ENCODE data around the gene TSFM.

Gene TSFM

DNA sequence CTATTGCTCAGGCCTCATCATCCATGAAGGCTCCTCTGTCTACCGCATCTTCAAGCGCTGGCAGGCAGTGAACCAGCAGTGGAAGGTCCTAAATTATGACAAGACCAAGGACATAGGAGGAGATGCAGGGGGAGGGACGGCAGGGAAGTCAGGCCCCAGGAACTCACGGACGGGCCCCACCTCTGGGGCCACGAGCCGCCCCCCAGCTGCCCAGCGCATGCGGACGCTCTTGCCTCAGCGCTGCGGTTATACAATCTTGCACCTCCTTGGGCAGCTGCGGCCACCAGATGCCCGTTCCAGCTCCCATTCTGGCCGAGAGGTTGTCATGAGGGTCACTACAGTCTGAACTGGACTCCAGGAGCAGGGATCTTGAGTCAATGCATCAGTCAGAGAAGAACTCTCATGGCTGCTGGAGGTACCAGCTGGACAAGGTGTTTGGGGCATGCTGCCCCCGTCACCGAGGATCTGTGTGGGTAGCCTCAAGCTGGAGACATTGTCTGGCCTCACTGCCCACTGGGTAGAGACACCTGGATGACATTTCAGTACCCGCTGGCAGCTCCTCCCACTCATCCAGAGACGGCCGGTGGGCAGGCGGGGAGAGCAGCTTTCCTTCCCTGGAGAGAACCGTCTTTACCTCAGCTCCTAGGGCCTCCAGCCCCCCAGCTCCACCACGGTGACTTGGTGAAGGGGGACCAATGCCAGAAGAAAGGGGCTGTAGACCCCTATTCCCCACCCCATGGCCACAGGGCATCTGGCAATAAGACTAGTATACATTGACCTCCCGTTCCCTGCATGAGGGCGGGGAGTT is 23.8 kb upstream of the TSFM start:
- TF ChIP-seq, protein P1, sequence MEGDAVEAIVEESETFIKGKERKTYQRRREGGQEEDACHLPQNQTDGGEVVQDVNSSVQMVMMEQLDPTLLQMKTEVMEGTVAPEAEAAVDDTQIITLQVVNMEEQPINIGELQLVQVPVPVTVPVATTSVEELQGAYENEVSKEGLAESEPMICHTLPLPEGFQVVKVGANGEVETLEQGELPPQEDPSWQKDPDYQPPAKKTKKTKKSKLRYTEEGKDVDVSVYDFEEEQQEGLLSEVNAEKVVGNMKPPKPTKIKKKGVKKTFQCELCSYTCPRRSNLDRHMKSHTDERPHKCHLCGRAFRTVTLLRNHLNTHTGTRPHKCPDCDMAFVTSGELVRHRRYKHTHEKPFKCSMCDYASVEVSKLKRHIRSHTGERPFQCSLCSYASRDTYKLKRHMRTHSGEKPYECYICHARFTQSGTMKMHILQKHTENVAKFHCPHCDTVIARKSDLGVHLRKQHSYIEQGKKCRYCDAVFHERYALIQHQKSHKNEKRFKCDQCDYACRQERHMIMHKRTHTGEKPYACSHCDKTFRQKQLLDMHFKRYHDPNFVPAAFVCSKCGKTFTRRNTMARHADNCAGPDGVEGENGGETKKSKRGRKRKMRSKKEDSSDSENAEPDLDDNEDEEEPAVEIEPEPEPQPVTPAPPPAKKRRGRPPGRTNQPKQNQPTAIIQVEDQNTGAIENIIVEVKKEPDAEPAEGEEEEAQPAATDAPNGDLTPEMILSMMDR (conservative IDR thresholded peaks at IDR 0.05; ENCODE audit: control insufficient read depth, insufficient read depth, low read depth, low read length), result no peak
- DNase-seq (ENCODE audit: low read depth), result no peak
- no peak overlapping the region for H3K4me3 ChIP-seq (ENCODE audit: control insufficient read depth, low read depth, low read length)

DNA sequence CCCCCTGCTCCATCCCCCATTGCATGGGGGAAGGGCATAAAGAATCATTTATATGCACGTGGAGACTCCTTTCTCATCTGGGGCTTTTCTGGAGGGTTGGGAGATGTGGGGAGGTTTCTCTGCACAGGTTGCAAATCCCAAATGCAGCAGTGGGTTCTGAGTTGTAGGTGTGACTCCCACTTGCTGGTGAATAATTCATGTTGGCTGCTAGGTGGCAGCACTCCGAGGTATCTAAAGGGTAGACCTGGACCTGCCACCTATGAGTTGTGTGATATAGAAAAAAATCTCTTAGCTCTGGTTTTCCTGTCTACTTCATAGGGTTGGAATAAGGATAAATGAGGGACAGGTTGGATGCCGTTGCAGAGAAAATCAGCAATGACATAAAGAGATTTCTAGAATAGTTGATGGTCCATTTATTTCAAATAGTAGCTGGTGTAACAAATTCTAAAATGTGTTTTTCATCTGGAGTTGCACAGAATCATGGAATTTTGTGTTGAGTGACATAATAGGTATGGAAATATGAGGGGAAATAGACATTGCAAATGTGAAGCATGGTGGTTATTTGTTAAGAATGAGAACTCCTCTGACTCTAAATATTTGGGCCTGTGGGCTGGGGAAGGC is 23.1 kb upstream of the TSFM start:
- no peak for DNase-seq (ENCODE audit: low read depth)
- TF ChIP-seq, protein P1 (conservative IDR thresholded peaks at IDR 0.05; ENCODE audit: control insufficient read depth, insufficient read depth, low read depth, low read length), result peak; percentile 44
- H3K4me3 ChIP-seq (ENCODE audit: control insufficient read depth, low read depth, low read length), result no peak overlapping the region

DNA sequence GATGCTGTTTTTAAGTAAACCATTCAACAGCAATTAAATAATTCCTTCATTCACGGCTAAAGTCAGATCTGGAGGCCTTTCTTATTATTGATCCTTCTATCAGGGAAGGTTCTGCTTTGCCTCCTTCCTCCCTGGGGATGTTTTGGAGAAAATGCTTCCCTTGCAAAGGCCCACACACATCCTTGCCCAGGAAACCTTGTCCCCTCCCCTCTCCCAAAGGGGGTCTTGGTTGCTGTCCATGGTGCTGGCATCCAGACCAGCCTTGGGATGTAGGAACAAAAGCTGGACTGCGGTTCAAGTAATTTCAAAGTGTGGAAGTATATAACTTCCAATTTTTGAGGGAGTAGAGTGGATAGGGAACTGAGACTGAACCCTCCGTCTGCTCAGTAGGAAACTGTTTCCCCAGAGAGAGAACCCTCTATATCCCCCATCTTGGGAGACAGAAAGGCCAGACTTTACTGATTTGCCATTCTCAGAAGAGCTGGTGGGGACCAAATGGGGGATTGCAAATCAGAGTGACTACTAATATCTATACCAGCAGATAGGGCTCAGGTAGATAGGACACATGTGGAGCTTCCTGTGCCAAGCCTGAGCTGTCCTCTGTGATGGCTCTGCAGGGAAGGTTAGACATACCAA is 22.1 kb upstream of the TSFM start:
- TF ChIP-seq, protein P1 (conservative IDR thresholded peaks at IDR 0.05; ENCODE audit: control insufficient read depth, insufficient read depth, low read depth, low read length), result no peak
- no peak for DNase-seq (ENCODE audit: low read depth)
- no peak overlapping the region for H3K4me3 ChIP-seq (ENCODE audit: control insufficient read depth, low read depth, low read length)

DNA sequence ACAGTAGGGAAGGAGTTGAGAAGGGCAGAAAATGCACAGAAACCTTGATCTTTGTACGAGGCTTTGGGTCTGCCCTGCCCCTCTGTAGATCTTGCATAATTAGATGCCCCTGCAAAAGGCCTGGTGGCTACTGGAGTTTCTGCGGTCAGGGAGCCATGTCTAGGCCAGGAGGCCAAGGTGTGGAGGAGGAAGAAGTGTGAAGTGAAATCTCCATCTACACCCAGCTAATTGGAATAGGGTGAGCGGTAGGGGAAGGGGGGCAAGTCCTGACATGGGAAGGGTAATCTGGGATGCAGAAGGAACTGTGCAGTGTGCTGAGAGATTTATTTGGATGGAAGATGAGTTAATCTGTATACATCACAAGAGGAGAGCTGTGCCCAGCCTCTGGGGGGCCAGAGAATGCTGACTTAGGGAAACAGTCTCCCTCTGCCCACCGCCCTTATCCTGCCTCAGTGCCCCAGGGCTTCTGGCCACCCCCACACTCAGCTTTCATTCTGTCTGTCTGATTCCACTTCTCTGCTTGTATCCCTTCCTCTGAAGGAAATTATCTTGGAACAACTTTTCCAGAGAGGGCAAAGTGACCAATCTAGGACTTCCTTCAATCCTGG is 21.1 kb upstream of the TSFM start:
- DNase-seq (ENCODE audit: low read depth), result no peak
- H3K4me3 ChIP-seq (ENCODE audit: control insufficient read depth, low read depth, low read length), result no peak overlapping the region
- TF ChIP-seq, protein P1 (conservative IDR thresholded peaks at IDR 0.05; ENCODE audit: control insufficient read depth, insufficient read depth, low read depth, low read length), result no peak

DNA sequence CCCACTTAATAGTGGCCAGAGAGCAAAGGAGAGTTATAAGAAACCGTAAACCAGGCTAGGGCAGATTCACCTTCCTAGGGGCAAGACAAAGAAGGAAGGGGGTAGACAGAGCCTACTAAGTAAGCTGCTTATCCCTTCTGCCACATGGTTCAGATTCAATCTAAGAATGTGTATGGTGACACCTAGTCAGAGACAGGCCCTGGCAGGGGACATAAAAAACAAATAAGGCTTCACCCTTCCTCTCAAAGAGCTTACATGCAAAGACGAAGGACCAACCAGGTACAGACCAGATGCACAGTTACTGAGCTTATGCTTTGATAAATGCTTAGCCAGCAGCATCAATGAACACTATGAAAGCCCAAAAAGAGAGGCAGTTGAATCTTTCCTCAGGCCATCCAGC is 20.1 kb upstream of the TSFM start:
- TF ChIP-seq, protein P1 (conservative IDR thresholded peaks at IDR 0.05; ENCODE audit: control insufficient read depth, insufficient read depth, low read depth, low read length), result no peak
- no peak for DNase-seq (ENCODE audit: low read depth)
- H3K4me3 ChIP-seq (ENCODE audit: control insufficient read depth, low read depth, low read length), result no peak overlapping the region

DNA sequence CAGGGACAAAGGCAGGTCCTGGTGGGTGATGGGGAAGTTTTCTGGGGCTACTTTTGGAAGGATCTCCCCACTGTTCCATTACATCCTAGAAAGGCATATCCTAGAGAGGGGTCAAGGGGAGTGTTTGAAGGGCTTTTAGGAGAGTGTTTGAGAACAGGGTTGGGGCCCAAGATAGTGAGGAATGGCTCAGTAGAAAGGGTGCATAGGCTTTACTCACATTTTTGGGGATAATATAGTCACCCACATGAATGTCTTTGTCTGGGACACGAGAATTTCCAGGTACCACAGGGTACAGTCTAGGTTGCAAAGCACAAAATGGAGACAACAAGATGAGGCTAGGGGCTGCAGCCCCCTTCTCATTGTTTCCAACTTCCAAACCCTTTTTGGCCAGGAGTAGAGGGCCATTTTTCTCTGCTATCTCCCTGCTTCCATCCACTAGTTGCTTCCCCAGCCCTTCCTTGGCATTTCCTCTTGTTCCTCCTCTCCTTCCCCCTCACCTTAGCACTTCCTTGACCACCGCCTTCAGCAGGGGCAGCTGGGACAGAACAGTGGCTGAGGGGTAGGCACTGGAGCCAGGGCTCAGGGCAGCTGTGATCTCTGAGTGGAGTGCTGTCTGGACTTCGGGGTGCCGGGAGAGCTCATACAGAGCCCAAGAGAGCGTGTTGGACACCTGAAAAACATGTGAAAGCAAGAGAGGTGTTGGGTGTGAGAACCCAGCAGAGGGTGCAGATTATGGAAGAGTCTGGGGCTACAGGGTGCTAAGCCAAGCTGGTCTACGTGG is 18.5 kb upstream of the TSFM start:
- no peak overlapping the region for H3K4me3 ChIP-seq (ENCODE audit: control insufficient read depth, low read depth, low read length)
- TF ChIP-seq, protein P1 (conservative IDR thresholded peaks at IDR 0.05; ENCODE audit: control insufficient read depth, insufficient read depth, low read depth, low read length), result no peak
- no peak for DNase-seq (ENCODE audit: low read depth)

Data from fibroblast of mammary gland (primary cell).